GM18499 (cell line): ENCODE results near the gene RBM12.

Source experiments
- ATAC-seq: cut with Tn5 transposase; IDR thresholded peaks from one replicate; pipeline ENCODE4 v1.9.1; 2021; ENCODE audit warnings: moderate number of reproducible peaks; ENCODE audit not compliant: insufficient read depth, unreplicated experiment

RBM12 gene

GRCh38 chr20:35602851-35603495 lies 61.7 kb downstream of the RBM12 start:
- no peak for ATAC-seq

GRCh38 chr20:35601990-35602389 lies 62.7 kb downstream of the RBM12 start:
- no peak for ATAC-seq

- no peak for ATAC-seq
Measured at GRCh38 chr20:35600993-35601973, 63.4 kb downstream of the RBM12 start.

- no peak for ATAC-seq
Measured at GRCh38 chr20:35600176-35600992, 64.3 kb downstream of the RBM12 start.

- no peak for ATAC-seq
Measured at GRCh38 chr20:35599776-35600120, 65.0 kb downstream of the RBM12 start.
